NCI-H2029 (cell line): ENCODE results near the gene KIRREL3.

Experiments used
- DNase-seq: peaks from one replicate; lab custom pipeline; 2025; lab: John Stamatoyannopoulos, UW

KIRREL3 gene

GRCh38 chr11:126790550-126791081 is 210.0 kb downstream of the KIRREL3 start:
- DNase-seq = no peak

DNA sequence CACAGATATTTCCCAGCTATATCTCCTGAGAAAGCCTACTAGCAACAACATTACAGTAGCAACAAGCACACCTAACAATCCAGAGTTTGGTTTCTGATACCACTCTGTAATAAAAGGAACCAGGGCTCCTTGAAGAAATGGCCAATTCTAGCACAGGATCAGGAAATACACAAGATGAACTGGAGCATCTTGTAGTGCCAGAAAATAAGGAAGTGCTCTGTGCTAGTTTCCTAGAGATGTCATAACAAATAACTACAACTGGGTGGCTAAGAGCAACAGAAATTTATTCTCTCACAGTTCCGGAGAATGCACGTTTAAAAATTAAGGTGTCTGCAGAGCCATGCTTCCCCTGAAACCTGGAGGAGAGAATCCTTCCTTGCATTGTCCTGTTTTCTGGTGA is 217.8 kb downstream of the KIRREL3 start:
- no peak for DNase-seq

GRCh38 chr11:126781942-126782341 is 218.6 kb downstream of the KIRREL3 start:
- DNase-seq = no peak

GRCh38 chr11:126776119-126776518 is 224.5 kb downstream of the KIRREL3 start:
- DNase-seq = no peak

- no peak for DNase-seq
Measured at GRCh38 chr11:126772267-126772666, 228.3 kb downstream of the KIRREL3 start.

DNA sequence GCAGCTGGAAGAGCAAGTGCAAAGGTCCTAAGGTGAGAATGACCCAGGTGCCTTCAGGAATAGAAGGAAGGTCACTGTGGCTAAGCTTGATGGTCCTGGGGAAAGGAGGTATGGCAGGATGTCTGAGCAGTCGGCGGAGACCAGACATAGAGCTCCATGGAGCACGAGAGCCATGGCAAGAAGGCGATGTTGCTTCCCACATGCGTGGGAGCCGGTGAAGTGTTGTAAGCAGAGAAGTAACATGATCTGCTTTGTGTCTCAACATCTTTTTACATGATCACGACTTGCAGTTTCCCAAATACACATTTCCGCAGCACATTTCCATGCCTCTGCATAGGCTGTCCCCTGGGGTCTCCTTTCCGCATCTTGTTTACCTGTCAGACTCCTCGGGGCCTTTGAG is 231.9 kb downstream of the KIRREL3 start:
- DNase-seq = no peak

- peak; percentile 18 for DNase-seq
Measured at GRCh38 chr11:126766440-126766839, 234.1 kb downstream of the KIRREL3 start.

- no peak for DNase-seq
Measured at GRCh38 chr11:126765196-126765595, 235.4 kb downstream of the KIRREL3 start.

DNA sequence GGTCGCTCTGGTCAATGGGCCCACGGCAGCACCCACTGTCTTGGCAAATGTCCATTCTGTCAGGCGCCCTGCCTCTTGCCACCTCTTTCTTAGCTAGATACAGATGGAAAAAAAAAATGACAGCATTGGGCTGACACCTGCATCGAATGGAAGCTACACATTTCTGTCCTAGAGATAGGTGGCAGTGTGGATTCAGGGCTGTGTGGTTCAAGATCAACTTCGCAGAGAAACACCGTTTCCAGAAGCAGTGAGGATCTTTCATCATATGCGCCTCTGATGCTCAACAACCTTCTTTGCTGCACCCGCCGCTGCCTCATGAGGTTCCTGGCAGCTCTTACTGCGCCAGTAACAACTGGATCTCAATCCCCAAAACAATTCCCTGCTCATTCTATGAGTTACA is 236.3 kb downstream of the KIRREL3 start:
- no peak for DNase-seq

GRCh38 chr11:126756855-126757254 is 243.7 kb downstream of the KIRREL3 start:
- DNase-seq = no peak

GRCh38 chr11:126756421-126756820 is 244.1 kb downstream of the KIRREL3 start:
- no peak for DNase-seq

- no peak for DNase-seq
Measured at GRCh38 chr11:126755526-126755925, 245.0 kb downstream of the KIRREL3 start.

DNA sequence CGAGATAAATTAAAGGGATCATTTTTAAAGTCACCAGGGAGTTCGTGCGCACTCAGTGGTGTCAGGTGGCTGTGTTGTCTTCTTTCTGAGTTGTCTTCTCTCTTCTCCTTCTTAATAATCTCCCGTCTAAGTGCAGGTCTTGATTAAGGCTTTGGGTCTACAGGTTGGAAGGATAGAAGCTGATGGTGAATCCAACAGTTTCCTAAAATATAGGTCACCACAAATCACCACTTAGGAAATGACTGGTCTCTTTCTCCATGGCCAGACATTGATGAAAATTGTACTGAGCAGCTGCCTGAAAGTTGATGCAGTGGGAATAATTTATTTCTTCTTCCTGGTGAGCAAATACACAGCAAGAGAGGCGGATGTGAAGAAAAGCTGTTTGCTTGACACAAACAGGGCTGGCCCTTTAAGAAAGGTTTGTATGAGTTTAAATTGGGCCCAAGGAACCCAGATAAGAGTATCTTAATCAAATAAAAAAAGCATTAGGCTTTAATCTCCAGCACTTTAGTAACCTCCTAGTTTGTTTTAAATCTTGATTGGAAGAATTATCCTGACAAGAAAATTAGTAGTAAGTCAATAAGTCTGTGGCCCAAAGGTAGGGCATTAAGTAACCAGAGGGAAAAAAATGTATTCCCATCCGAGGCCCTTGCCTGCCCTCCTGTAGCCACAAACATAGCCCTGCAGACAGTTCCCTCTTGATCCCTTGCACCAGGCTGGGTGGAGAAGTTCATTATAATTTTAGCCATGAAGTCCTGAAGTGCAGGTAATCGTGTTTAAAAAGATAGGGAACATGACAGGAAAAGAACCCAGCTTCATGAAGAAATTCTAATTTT is 245.8 kb downstream of the KIRREL3 start:
- DNase-seq = no peak

GRCh38 chr11:126753990-126754389 is 246.6 kb downstream of the KIRREL3 start:
- DNase-seq = no peak

- no peak for DNase-seq
Measured at GRCh38 chr11:126751242-126751641, 249.3 kb downstream of the KIRREL3 start.

GRCh38 chr11:126748793-126749192 is 251.8 kb downstream of the KIRREL3 start:
- no peak for DNase-seq

GRCh38 chr11:126748100-126748791 is 252.3 kb downstream of the KIRREL3 start:
- DNase-seq = no peak

GRCh38 chr11:126747315-126747714 is 253.3 kb downstream of the KIRREL3 start:
- no peak for DNase-seq

DNA sequence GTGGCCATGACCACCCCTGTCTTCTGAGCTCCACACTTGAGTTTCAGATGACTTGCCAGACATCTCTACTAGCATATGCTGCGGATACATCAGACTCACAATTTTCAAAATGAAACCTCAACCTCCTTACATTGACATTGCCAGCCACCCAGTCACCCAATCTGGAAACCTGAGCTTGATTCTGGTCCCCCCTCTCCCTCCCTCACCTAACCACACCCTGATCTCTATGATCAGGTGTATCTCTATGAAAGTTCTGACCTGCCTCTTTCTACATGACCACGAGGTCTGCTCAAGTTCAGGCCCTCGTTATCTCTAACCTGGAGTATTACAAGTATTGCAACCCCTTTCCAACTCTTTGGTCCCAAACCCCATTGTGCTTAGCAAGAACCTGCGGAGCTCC is 254.1 kb downstream of the KIRREL3 start:
- DNase-seq = no peak

DNA sequence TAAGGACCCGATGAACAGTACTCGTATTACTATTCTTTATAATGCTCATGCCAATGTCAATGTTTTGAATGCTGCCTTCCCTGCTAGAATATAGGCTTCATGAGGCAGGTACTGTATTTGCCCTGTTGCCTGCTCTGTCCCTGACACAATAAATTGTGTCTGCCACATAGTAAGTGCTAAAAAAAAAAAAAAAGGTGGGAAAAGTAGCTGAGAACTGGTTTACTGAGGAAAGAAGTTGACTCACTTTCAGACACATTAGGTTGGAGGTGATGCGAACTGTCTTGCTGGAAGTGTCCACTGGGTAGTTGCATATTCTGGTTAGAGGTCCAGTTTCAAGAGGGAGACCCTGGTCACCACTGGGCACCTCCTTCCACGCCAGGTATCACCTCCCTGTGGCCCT is 255.9 kb downstream of the KIRREL3 start:
- DNase-seq = no peak

GRCh38 chr11:126743628-126744027 is 256.9 kb downstream of the KIRREL3 start:
- peak; percentile 10 for DNase-seq

DNA sequence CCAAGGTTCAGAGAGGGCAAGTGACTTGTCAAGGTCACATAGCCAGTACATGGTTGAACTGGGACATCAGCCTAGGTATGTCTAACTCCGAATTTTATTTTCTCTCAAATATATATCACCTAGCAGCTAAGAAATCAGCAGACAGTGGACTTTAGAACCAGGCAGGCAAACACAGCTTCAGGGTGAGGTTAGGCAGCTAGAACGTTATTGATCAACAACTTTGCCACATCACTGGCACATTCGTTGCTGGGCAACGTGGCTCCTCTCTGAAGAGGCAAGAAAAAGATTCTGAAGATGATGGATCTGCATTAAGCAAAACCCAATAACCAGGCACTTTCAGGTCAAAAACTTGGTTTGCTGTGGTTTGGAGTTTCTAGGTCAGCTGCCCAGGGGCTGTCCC is 258.0 kb downstream of the KIRREL3 start:
- DNase-seq = no peak

DNA sequence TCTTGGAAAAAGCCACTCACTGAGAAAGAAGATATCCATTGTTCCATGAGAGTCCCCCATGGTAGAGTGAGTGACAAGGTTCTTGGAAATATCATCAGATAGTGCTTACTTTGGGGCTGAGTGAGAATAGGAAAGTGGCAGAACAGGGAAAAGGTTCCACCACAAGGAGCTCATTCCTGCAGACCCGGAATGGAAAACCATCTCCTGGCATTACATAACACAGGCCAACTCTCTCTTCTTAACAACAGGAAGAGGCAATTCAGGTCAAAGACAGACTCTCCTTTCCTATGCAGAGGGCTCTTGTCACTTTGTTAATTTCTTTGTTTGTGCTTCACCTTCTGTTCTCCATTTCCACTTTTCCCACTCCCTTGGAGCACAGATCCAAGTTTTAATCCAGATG is 259.7 kb downstream of the KIRREL3 start:
- DNase-seq = no peak
